Activated CD8-positive, alpha-beta memory T cell treated with anti-CD3 and anti-CD28 coated beads, Interleukin-2, amount 50 U/mL, for 24 hours (primary cell): Measurements from ENCODE around the gene NGF.
"Not testable (repeated sequence)": the region's sequence is repeated elsewhere in the genome, so short reads cannot be mapped to it uniquely, and the experiment has no call there.

ENCODE experiments used
- DNase-seq: peaks from one replicate; pipeline ENCODE4 v3.0.0-alpha.2; 2020; ENCODE audit errors: extremely low read depth

NGF gene

GRCh38 chr1:115310581-115311473 lies 27.2 kb downstream of the NGF start:
- no peak for DNase-seq

- DNase-seq, result not testable (repeated sequence)
Observed at GRCh38 chr1:115309504-115309903, 28.5 kb downstream of the NGF start.

GRCh38 chr1:115308969-115309368 lies 29.1 kb downstream of the NGF start:
- no peak for DNase-seq

DNA sequence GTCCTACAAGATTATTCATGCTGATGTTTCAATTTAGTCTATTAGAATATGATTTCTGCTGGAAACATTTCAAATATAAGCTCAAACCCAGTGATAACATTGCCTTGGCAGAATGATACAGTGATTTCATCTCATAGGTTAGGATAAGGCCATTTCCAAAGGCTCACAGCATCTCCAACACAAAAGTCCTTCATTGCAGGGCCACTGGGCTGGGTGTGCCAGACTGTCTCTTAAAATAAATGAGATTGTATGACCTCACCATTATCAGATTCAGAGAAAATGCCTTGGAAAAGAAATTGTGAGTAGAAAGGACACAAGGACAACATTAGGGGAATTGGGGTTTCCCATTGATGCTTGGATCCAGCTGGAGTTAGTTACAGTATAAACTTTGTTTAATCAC lies 30.4 kb downstream of the NGF start:
- DNase-seq, result no peak

- no peak for DNase-seq
Observed at GRCh38 chr1:115306146-115306545, 31.9 kb downstream of the NGF start.

DNA sequence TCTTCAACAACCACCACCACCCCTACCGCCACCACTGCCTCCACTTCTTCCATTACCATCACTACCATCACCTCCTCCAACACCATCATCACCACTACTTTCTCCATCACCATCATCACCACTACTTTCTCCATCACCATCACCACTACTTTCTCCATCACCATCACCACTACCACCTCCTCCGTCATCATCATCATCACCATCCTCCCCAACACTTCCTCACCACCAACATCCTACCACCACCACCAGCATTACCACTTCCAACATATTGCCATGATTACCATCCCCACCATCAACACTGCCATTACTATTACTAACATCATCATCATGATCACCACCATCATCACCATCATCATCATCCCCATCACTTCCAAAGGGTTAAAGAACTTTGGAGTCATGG lies 34.7 kb downstream of the NGF start:
- no peak for DNase-seq

GRCh38 chr1:115302390-115302961 lies 35.6 kb downstream of the NGF start:
- no peak for DNase-seq

DNA sequence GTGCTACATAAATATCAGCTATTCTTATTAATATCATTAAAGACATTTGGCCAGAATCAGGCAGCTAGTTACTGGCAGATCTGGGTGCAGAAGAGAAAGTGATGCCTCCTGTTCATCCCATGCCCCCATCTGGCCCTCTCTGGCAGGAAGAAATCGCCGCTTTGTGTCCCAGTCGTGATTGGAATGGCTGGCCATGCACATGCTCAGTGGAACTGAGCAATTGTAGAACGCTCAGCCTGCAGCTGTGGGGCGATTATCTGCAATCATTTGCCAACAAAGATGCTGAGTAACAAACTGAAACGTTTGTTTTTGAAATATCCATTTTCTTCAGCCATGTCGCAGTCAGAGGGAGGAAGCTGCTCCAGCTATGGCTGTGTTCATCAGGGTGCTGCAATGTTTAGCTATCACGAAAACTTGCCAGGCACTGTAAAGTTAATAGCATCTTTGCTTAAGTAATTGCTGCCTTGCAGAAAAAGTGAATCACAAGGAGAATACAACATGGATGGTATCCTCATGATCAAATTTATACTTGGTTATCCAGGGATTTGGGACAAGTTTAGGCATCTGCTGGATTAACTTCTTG lies 36.5 kb downstream of the NGF start:
- DNase-seq, result no peak

GRCh38 chr1:115300087-115300876 lies 37.8 kb downstream of the NGF start:
- DNase-seq, result no peak

GRCh38 chr1:115299266-115299665 lies 38.8 kb downstream of the NGF start:
- DNase-seq, result no peak

DNA sequence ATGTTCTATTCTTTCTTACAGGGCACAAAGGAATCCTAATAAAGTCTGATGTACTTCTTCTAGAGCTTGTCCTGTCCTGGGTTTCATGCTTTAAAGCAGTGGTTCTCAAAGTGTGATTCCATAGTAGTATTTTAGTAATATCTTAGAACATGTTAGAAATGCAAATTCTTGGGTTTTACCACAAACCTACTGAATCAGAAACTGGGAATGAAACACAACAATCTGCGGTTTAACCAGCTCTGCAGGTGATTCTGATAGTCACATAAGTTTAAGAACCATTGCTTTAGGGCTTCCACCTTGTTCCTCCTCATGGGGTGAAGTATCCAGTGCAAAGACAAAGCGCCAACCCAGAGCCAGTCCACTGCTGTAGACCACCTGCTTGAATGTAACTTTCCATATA lies 41.1 kb downstream of the NGF start:
- DNase-seq, result no peak

- no peak for DNase-seq
Observed at GRCh38 chr1:115295904-115296696, 41.9 kb downstream of the NGF start.

DNA sequence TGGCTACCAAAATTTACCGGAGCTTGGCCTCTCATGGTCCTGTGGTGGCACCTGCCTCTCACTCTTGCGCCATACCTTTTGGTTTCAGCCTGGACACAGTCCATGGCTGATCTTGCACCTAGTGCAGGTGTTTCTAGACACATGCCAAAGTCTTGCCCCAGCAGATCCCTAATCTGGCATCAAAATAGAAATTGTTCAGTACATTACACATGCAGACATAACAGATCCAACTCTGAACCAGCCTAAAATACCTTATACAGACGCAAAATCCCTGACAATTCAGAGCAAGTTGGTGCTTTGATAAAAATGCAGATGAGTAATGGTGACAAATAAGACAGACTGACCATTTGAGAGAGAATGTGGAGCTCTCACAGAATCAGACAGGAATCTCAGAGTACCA lies 44.1 kb downstream of the NGF start:
- no peak for DNase-seq

- DNase-seq, result no peak
Observed at GRCh38 chr1:115293006-115293405, 45.0 kb downstream of the NGF start.

GRCh38 chr1:115291741-115292140 lies 46.3 kb downstream of the NGF start:
- no peak for DNase-seq

- no peak for DNase-seq
Observed at GRCh38 chr1:115289940-115290339, 48.1 kb downstream of the NGF start.

GRCh38 chr1:115288591-115289198 lies 49.4 kb downstream of the NGF start:
- DNase-seq, result no peak

- no peak for DNase-seq
Observed at GRCh38 chr1:115286431-115287205, 51.4 kb downstream of the NGF start.

DNA sequence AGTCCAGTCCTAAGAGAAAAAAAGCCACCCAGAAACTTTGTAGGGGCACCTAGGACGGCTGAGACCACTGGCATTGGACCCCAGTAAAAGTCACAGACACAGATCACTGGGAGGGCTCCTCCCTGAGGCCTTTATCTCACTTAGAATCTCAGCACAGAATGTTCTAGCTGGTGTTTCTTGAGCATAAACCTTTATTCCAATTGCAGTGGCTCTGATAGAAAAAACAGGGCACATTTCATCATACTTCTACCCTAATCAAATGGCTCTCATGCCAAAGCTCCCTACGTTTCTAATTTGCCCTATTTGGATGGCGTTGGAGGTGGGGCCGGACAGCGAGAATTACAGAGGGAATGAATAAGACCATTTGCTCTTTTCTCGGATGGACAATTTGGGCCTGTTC lies 53.8 kb downstream of the NGF start:
- no peak for DNase-seq

GRCh38 chr1:115283681-115284146 lies 54.3 kb downstream of the NGF start:
- no peak for DNase-seq
